OCI-LY3 (cell line): ENCODE data around the gene EXOC4.

Experiments
- EZH2phosphoT487 ChIP-seq: fragments of 200-600 bp; shearing (Covaris generic); IDR thresholded peaks from 2 replicates; pipeline ENCODE4 v1.6.1; 2018; ENCODE audit warnings: antibody characterized with exemption, mixed run types, low read depth
- TF ChIP-seq, protein P1 (sequence below): fragments of 200-600, 300-600 bp; sonication (generic); IDR thresholded peaks from 2 replicates; pipeline ENCODE4 v1.5.1; 2014; ENCODE audit warnings: antibody characterized with exemption, low read length, low read depth

DNA sequence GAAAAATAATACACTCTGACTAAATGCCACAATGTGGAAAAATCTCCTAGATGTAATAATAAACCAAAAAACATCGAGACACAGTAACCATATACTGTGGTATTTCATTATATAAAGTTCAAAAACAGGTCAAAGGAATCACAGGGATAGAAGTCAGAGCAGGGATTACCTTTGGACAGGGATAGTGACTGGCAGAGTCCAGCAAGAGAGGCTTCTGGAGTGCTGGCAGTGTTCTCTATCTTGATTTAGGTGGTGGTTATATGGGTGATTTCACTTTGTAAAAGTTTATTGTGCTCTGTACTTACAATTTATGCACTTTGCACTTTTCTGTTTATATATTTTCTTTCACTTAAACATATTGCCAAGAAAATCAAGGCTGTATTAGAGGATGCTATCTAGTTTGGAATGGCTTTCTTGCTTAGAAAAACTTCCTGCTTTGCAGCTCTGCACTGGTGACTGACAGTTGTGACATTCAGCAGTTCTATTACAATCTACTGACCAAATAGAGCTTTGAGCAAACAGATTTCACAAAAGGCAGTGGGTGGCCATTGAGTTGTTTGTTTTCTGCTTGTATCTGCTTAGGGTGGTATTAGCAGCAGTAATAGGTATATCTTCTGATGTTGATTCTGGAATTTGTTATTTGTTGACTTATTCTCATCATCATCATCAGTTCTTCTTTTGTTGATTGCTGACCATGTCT, 610.6 kb downstream of the EXOC4 start:
- TF ChIP-seq, protein P1, sequence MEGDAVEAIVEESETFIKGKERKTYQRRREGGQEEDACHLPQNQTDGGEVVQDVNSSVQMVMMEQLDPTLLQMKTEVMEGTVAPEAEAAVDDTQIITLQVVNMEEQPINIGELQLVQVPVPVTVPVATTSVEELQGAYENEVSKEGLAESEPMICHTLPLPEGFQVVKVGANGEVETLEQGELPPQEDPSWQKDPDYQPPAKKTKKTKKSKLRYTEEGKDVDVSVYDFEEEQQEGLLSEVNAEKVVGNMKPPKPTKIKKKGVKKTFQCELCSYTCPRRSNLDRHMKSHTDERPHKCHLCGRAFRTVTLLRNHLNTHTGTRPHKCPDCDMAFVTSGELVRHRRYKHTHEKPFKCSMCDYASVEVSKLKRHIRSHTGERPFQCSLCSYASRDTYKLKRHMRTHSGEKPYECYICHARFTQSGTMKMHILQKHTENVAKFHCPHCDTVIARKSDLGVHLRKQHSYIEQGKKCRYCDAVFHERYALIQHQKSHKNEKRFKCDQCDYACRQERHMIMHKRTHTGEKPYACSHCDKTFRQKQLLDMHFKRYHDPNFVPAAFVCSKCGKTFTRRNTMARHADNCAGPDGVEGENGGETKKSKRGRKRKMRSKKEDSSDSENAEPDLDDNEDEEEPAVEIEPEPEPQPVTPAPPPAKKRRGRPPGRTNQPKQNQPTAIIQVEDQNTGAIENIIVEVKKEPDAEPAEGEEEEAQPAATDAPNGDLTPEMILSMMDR, result no peak
- no peak for TF ChIP-seq EZH2phosphoT487
